Measurements from ENCODE around the gene MAD1L1. TPM values are rescaled to one million over a fixed set of nuclear protein-coding genes. Genes with fewer than 3 reads are reported as not detected.

The MAD1L1 gene
- total and polyA plus RNA-seq, 4 donors = 12.8 to 20.7 (median 16.5) TPM

DNA sequence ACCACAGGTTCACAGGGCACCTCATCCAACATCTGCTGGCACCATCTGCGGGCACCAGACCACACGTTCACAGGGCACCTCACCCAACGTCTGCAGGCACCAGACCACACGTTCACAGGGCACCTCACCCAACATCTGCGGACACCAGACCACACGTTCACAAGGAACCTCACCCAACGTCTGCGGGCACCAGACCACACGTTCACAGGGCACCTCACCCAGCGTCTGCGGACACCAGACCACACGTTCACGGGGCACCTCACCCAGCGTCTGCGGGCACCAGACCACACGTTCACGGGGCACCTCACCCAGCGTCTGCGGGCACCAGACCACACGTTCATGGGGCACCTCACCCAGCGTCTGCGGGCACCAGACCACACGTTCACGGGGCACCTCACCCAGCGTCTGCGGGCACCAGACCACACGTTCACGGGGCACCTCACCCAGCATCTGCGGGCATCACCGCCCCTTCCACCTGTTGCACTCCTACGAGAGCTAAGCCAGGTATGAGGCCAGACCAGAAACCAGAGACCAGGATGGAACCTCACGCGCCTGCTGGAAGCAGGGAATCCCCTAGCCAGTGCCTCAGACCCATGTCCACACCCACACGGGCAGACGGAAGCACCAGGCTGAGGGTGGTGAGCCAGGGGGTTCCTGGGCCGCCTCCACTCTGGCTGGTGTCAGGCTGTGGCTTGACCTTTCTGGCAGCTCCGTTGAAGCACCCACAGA is 182.8 kb downstream of the MAD1L1 start (continued):
- TF ChIP-seq HNF4G (IDR thresholded peaks at IDR 0.05) (no peak), NR2F2 (IDR thresholded peaks at IDR 0.05) (no peak)

- TF ChIP-seq RAD21 (IDR thresholded peaks at IDR 0.05) = no peak
- TF ChIP-seq EGR1 (IDR thresholded peaks at IDR 0.05; ENCODE audit: low read depth in 2 of 2) = no peak
- TF ChIP-seq HNF4A (conservative IDR thresholded peaks at IDR 0.05) = no peak
- no peak for TF ChIP-seq CTCF (IDR thresholded peaks at IDR 0.05; ENCODE audit: low read depth, low read length, missing input control)
- TF ChIP-seq, protein P1, sequence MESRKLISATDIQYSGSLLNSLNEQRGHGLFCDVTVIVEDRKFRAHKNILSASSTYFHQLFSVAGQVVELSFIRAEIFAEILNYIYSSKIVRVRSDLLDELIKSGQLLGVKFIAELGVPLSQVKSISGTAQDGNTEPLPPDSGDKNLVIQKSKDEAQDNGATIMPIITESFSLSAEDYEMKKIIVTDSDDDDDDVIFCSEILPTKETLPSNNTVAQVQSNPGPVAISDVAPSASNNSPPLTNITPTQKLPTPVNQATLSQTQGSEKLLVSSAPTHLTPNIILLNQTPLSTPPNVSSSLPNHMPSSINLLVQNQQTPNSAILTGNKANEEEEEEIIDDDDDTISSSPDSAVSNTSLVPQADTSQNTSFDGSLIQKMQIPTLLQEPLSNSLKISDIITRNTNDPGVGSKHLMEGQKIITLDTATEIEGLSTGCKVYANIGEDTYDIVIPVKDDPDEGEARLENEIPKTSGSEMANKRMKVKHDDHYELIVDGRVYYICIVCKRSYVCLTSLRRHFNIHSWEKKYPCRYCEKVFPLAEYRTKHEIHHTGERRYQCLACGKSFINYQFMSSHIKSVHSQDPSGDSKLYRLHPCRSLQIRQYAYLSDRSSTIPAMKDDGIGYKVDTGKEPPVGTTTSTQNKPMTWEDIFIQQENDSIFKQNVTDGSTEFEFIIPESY (IDR thresholded peaks at IDR 0.05) = no peak
- no peak for TF ChIP-seq YY1 (IDR thresholded peaks at IDR 0.05)
- no peak for TF ChIP-seq HNF4G (IDR thresholded peaks at IDR 0.05)
- TF ChIP-seq FOXA1 (IDR thresholded peaks at IDR 0.05) = no peak
- no peak for TF ChIP-seq NR2F2 (IDR thresholded peaks at IDR 0.05)
- TF ChIP-seq, protein P2, sequence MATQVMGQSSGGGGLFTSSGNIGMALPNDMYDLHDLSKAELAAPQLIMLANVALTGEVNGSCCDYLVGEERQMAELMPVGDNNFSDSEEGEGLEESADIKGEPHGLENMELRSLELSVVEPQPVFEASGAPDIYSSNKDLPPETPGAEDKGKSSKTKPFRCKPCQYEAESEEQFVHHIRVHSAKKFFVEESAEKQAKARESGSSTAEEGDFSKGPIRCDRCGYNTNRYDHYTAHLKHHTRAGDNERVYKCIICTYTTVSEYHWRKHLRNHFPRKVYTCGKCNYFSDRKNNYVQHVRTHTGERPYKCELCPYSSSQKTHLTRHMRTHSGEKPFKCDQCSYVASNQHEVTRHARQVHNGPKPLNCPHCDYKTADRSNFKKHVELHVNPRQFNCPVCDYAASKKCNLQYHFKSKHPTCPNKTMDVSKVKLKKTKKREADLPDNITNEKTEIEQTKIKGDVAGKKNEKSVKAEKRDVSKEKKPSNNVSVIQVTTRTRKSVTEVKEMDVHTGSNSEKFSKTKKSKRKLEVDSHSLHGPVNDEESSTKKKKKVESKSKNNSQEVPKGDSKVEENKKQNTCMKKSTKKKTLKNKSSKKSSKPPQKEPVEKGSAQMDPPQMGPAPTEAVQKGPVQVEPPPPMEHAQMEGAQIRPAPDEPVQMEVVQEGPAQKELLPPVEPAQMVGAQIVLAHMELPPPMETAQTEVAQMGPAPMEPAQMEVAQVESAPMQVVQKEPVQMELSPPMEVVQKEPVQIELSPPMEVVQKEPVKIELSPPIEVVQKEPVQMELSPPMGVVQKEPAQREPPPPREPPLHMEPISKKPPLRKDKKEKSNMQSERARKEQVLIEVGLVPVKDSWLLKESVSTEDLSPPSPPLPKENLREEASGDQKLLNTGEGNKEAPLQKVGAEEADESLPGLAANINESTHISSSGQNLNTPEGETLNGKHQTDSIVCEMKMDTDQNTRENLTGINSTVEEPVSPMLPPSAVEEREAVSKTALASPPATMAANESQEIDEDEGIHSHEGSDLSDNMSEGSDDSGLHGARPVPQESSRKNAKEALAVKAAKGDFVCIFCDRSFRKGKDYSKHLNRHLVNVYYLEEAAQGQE (IDR thresholded peaks at IDR 0.05) = no peak
- TF ChIP-seq, protein P3, sequence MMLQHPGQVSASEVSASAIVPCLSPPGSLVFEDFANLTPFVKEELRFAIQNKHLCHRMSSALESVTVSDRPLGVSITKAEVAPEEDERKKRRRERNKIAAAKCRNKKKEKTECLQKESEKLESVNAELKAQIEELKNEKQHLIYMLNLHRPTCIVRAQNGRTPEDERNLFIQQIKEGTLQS (IDR thresholded peaks at IDR 0.05) = no peak
- TF ChIP-seq GABPA (IDR thresholded peaks at IDR 0.05 in 1 of 2, conservative IDR thresholded peaks at IDR 0.05 in 1 of 2) = no peak
- no peak for TF ChIP-seq SP1 (IDR thresholded peaks at IDR 0.05)
- TF ChIP-seq RXRA (IDR thresholded peaks at IDR 0.05) = no peak
- no peak for TF ChIP-seq TAF1 (conservative IDR thresholded peaks at IDR 0.05)
- no peak for TF ChIP-seq JUND (IDR thresholded peaks at IDR 0.05)
- H3K9me3 ChIP-seq (ENCODE audit: control insufficient read depth in 4 of 4, low read length in 3 of 4) = no peaks in the 10 kb centered on the region
- no peak for DNase-seq (ENCODE audit: low spot score)
- no peak overlapping the region for H3K4me3 ChIP-seq (ENCODE audit: low read depth in 1 of 3, low read length in 3 of 3)
- no peaks in the 10 kb centered on the region for H3K27me3 ChIP-seq (ENCODE audit: control insufficient read depth in 4 of 4, insufficient read depth in 4 of 4, low read length in 3 of 4)
- H3K9ac ChIP-seq (ENCODE audit: low read depth in 1 of 2, low read length in 2 of 2) = no peak overlapping the region
- H3K4me1 ChIP-seq (ENCODE audit: control insufficient read depth in 4 of 4, insufficient read depth in 4 of 4, low read length in 3 of 4) = no peaks in the 10 kb centered on the region
- WGBS = 97% methylated on average over 15 of the region's 15 CpGs
- no peaks in the 10 kb centered on the region for H3K36me3 ChIP-seq (ENCODE audit: control insufficient read depth in 4 of 4, insufficient read depth in 3 of 4, low read depth in 1 of 4, low read length in 3 of 4)
- no peak overlapping the region for H3K27ac ChIP-seq (ENCODE audit: low read depth in 1 of 2, low read length in 2 of 2)
Observed at GRCh38 chr7:2049111-2049781, 183.5 kb downstream of the MAD1L1 start.
